Amygdala (tissue), 56 donors: ENCODE data around the gene SGPL1.
"Not testable (repeated sequence)": the region's sequence is repeated elsewhere in the genome, so short reads cannot be mapped to it uniquely, and the experiment has no call there.

Experiments used
- DNase-seq, 56 donors: peaks; one replicate each; lab custom pipeline; 2025; lab: John Stamatoyannopoulos, UW

SGPL1 gene

GRCh38 chr10:70815504-70816219, at the start of gene SGPL1:
SGPL1 (plus strand) TSS chr10:70815948; CDS start chr10:70816854, 906 bp downstream.
- DNase-seq, result peak in 52 of 56 donors; percentile 11 to 86 (median 62)

- DNase-seq, result not testable (repeated sequence)
Measured at GRCh38 chr10:70768026-70768685, 47.6 kb upstream of the SGPL1 start.

GRCh38 chr10:70769121-70769520, 46.6 kb upstream of the SGPL1 start:
- DNase-seq, result no peak

GRCh38 chr10:70770001-70770400, 45.7 kb upstream of the SGPL1 start:
- DNase-seq, result no peak

GRCh38 chr10:70770516-70770915, 45.2 kb upstream of the SGPL1 start:
- DNase-seq, result not testable (repeated sequence)

GRCh38 chr10:70771311-70772194, 44.2 kb upstream of the SGPL1 start:
- no peak for DNase-seq

GRCh38 chr10:70772627-70773026, 43.1 kb upstream of the SGPL1 start:
- DNase-seq, result no peak

GRCh38 chr10:70773461-70773860, 42.3 kb upstream of the SGPL1 start:
- DNase-seq, result no peak

- no peak for DNase-seq
Measured at GRCh38 chr10:70773965-70774809, 41.6 kb upstream of the SGPL1 start.

- no peak for DNase-seq
Measured at GRCh38 chr10:70774810-70775678, 40.7 kb upstream of the SGPL1 start.

- no peak for DNase-seq
Measured at GRCh38 chr10:70775679-70776454, 39.9 kb upstream of the SGPL1 start.

- no peak for DNase-seq
Measured at GRCh38 chr10:70776455-70777005, 39.2 kb upstream of the SGPL1 start.

GRCh38 chr10:70777063-70777875, 38.5 kb upstream of the SGPL1 start:
- no peak for DNase-seq

GRCh38 chr10:70778267-70778924, 37.4 kb upstream of the SGPL1 start:
- DNase-seq, result no peak

- DNase-seq, result peak in 16 of 56 donors; percentile 8 to 65 (median 36)
Measured at GRCh38 chr10:70779088-70779487, 36.7 kb upstream of the SGPL1 start.

GRCh38 chr10:70779511-70780369, 36.0 kb upstream of the SGPL1 start:
- DNase-seq, result no peak
